ENCODE data around the gene DNAH2. TPM values are rescaled to one million over a fixed set of nuclear protein-coding genes. Genes with fewer than 3 reads are reported as not detected.

DNAH2 gene
- total and polyA plus RNA-seq, 2 of the 4 experiments (the other 2 are of a cell fraction) = under 0.01 to 0.02 TPM

DNA sequence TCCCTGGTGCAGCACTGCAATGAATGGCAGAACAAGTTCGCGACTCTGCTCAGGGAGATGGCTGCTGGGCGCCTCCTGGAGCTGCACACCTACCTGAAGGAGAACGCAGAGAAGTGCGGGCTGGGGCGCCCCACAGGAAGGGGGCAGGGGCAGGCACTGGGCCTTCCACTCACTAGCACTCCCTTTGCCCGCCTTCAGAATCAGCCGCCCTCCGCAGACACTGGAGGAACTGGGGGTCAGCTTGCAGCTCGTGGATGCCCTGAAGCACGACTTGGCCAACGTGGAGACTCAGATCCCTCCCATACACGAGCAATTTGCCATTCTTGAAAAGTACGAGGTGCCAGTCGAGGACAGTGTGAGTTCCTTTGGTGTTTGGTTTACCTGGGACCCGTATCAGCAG, 46.4 kb downstream of the DNAH2 start:
- Histone ChIP-seq H3K27ac (ENCODE audit: insufficient read depth, low read length) (no peak overlapping the region), H3K27me3 (ENCODE audit: control insufficient read depth, insufficient read depth, low read length) (peaks cover 2% of the 10 kb centered on the region; the same call in 1 of the 2 replicates), H2AFZ (replicated peaks; ENCODE audit: low read length, poor library complexity) (no peak overlapping the region), H3K23ac (ENCODE audit: low read depth, low read length) (no peak overlapping the region), H4K91ac (ENCODE audit: insufficient read depth, low read depth, low read length) (no peak overlapping the region), H3K4ac (ENCODE audit: low read depth, low read length) (no peak overlapping the region), H3K4me3 (ENCODE audit: insufficient read depth, low read depth, low read length) (no peak overlapping the region), H3K9me1 (ENCODE audit: insufficient read depth, low read length) (no peaks in the 10 kb centered on the region), H3K9me3 (ENCODE audit: control insufficient read depth, insufficient read depth, low read length) (no peaks in the 10 kb centered on the region), H2BK120ac (ENCODE audit: low read depth, low read length) (no peak overlapping the region), H3K18ac (ENCODE audit: low read depth, low read length) (no peak overlapping the region), H3K36me3 (ENCODE audit: control insufficient read depth, insufficient read depth, low read length) (no peaks in the 10 kb centered on the region), H3K14ac (replicated peaks; ENCODE audit: low read depth, low read length) (no peak overlapping the region), H2BK20ac (ENCODE audit: low read depth, low read length) (no peak overlapping the region), H2AK5ac (ENCODE audit: low read depth, low read length) (no peak overlapping the region), H2BK5ac (ENCODE audit: low read depth, low read length, poor library complexity, severe bottlenecking) (no peak overlapping the region), H2BK15ac (ENCODE audit: low read depth, low read length) (no peak overlapping the region), H4K5ac (ENCODE audit: low read depth, low read length) (no peak overlapping the region), H3K9ac (ENCODE audit: low read depth, low read length) (no peak overlapping the region), H3K4me1 (ENCODE audit: control insufficient read depth, insufficient read depth, low read length) (peaks cover 3% of the 10 kb centered on the region; the same call in 1 of the 2 replicates), H2AK9ac (replicated peaks; ENCODE audit: low read depth, low read length, poor library complexity) (no peak overlapping the region), H3K56ac (ENCODE audit: extremely low read depth, insufficient read depth, low read length) (no peak overlapping the region), H4K20me1 (ENCODE audit: insufficient read depth, low read length) (no peaks in the 10 kb centered on the region), H3K4me2 (ENCODE audit: low read depth, low read length) (no peak overlapping the region), H3K79me1 (ENCODE audit: low read depth in 1 of 2, low read length in 2 of 2) (no peaks in the 10 kb centered on the region), H4K8ac (ENCODE audit: low read depth in 2 of 2, low read length in 2 of 2) (no peak overlapping the region)
- in situ Hi-C loops (cut with MboI; ENCODE audit: low sequenced_read_pairs) (no loop called here), intact Hi-C loops (cut with micrococcal nuclease) (no loop called here), dilution Hi-C loops (cut with HindIII; ENCODE audit: low sequenced_read_pairs, unreplicated experiment) (no loop called here)
- TF ChIP-seq, protein P1, sequence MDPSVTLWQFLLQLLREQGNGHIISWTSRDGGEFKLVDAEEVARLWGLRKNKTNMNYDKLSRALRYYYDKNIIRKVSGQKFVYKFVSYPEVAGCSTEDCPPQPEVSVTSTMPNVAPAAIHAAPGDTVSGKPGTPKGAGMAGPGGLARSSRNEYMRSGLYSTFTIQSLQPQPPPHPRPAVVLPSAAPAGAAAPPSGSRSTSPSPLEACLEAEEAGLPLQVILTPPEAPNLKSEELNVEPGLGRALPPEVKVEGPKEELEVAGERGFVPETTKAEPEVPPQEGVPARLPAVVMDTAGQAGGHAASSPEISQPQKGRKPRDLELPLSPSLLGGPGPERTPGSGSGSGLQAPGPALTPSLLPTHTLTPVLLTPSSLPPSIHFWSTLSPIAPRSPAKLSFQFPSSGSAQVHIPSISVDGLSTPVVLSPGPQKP (IDR thresholded peaks at IDR 0.05; ENCODE audit: borderline replicate concordance, low read depth, low read length) = no peak
- ChIA-PET POLR2A (ENCODE audit: unreplicated experiment) (interaction anchor here (0.5 kb wide), 1 partner anchor 733 kb away, joined by 4 read pairs; no protein-coding TSS in a partner anchor), CTCF (interaction anchor here (1.0 kb wide), 1 partner anchor 21 kb away, joined by 3 read pairs; no protein-coding TSS in a partner anchor)
- no TSS peak for BruUV-seq (replicated peaks)
- no peak for DNase-seq
- WGBS, 2 experiments (ENCODE audit: extremely low coverage in 2 of 2, insufficient read length in 1 of 2) = 73% methylated on average over 3 of the region's 16 CpGs; no CpG with 5 or more reads in 1 of the 2 experiments
- ATAC-seq (ENCODE audit: low read depth) = no peak
